H1 (cell line): Measurements from ENCODE around the gene LRP2BP. TPM values are rescaled to one million over a fixed set of nuclear protein-coding genes. Genes with fewer than 3 reads are reported as not detected.

Experiments used
- CTCF ChIA-PET: fragments of 300-600 bp; sonication (Branson Sonifier 250); formaldehyde crosslinking; loops from one replicate; lab custom pipeline; 2021; ENCODE audit not compliant: partially characterized antibody; lab: Charles Lee
- POLR2A ChIA-PET: fragments of 300-600 bp; sonication (Branson Sonifier 250); formaldehyde crosslinking; loops from one replicate; lab custom pipeline; 2021; ENCODE audit warnings: inconsistent platforms; ENCODE audit not compliant: partially characterized antibody; lab: Charles Lee
- DNase-seq, 2 experiments: peaks; one replicate each; pipeline versions ENCODE4 v3.0.0 to v3.0.0-alpha.2; 2010 to 2022; ENCODE audit warnings: low spot score in 2 of 2, low read depth in 1 of 2, mixed read lengths in 1 of 2
- FAIRE-seq: peaks from 2 replicates; lab custom pipeline; 2011; peaks lifted over from hg19 to GRCh38; lab: Jason Lieb, UNC
- H2AFZ ChIP-seq: 2 replicates; pipeline ENCODE4 v1.8.1; 2012; ENCODE audit warnings: low read length, inconsistent platforms
- H2AK5ac ChIP-seq: 2 replicates; pipeline ENCODE4 v1.6.1; 2013; ENCODE audit warnings: low read depth, low read length
- H2BK120ac ChIP-seq: replicated peaks from 2 replicates; pipeline ENCODE3; 2013; ENCODE audit warnings: low read depth, low read length, inconsistent platforms
- H2BK12ac ChIP-seq: 2 replicates; pipeline ENCODE4 v1.6.1; 2013; ENCODE audit warnings: low read depth, low read length
- H2BK15ac ChIP-seq: 2 replicates; pipeline ENCODE4 v1.6.1; 2013; ENCODE audit warnings: low read length
- H2BK20ac ChIP-seq: 2 replicates; pipeline ENCODE4 v1.6.1; 2013; ENCODE audit warnings: low read length
- H2BK5ac ChIP-seq: 2 replicates; pipeline ENCODE4 v1.6.1; 2013; ENCODE audit warnings: low read depth, low read length
- H3K14ac ChIP-seq: 2 replicates; pipeline ENCODE4 v1.6.1; 2013; ENCODE audit warnings: inconsistent platforms; ENCODE audit not compliant: insufficient read length
- H3K18ac ChIP-seq: 2 replicates; pipeline ENCODE4 v1.6.1; 2013; ENCODE audit warnings: low read length; ENCODE audit errors: extremely low read depth
- H3K23ac ChIP-seq: 2 replicates; pipeline ENCODE4 v1.6.1; 2013; ENCODE audit warnings: inconsistent platforms; ENCODE audit not compliant: insufficient read length
- H3K23me2 ChIP-seq: 2 replicates; pipeline ENCODE4 v1.6.1; 2013; ENCODE audit warnings: low read depth, low read length
- H3K27ac ChIP-seq: 2 replicates; pipeline ENCODE4 v1.6.1; 2011; ENCODE audit warnings: low read depth, low read length, inconsistent platforms
- H3K27me3 ChIP-seq, 4 experiments: replicated peaks in 1 of 4; 1 replicate in 1 of 4; 2 replicates in 3 of 4; pipeline versions ENCODE4 v1.6.1 to v1.8.1; 2011 to 2013; ENCODE audit warnings: low read length in 3 of 4, mild to moderate bottlenecking in 3 of 4, inconsistent platforms in 2 of 4, mixed read lengths in 2 of 4, moderate library complexity in 1 of 4; ENCODE audit not compliant: control insufficient read depth in 3 of 4, insufficient read depth in 3 of 4; ENCODE audit errors: extremely low read depth in 1 of 4
- H3K36me3 ChIP-seq, 4 experiments: 2 replicates each; pipeline versions ENCODE4 v1.6.1 to v1.8.1; 2011 to 2013; ENCODE audit warnings: mild to moderate bottlenecking in 4 of 4, low read length in 3 of 4, moderate library complexity in 2 of 4, control low read depth in 1 of 4, inconsistent platforms in 1 of 4; ENCODE audit not compliant: insufficient read depth in 4 of 4, control insufficient read depth in 2 of 4
- H3K4ac ChIP-seq: replicated peaks from 2 replicates; pipeline ENCODE3; 2013; ENCODE audit warnings: low read length, low read depth, mixed read lengths, inconsistent platforms; ENCODE audit not compliant: insufficient read length
- H3K4me1 ChIP-seq, 4 experiments: replicated peaks in 1 of 4; 1 replicate in 1 of 4; 2 replicates in 3 of 4; pipeline versions ENCODE4 v1.6.1 to v1.8.1; 2011 to 2013; ENCODE audit warnings: low read length in 3 of 4, inconsistent platforms in 2 of 4, mixed read lengths in 1 of 4; ENCODE audit not compliant: insufficient read depth in 4 of 4, control insufficient read depth in 3 of 4
- H3K4me2 ChIP-seq, 2 experiments: 2 replicates each; pipeline versions ENCODE4 v1.6.1 to v1.8.1; 2011 to 2013; ENCODE audit warnings: low read depth in 2 of 2, low read length in 2 of 2, control low read depth in 1 of 2, inconsistent platforms in 1 of 2, mild to moderate bottlenecking in 1 of 2; ENCODE audit not compliant: insufficient read depth in 1 of 2
- H3K4me3 ChIP-seq, 4 experiments: fragments of 200-600, 300-600 bp in 1 of 4; sonication (generic), shearing (Covaris generic), sonication (Bioruptor Twin) in 1 of 4; 2 replicates each; pipeline versions ENCODE4 v1.5.1 to v1.8.1; 2011 to 2016; ENCODE audit warnings: low read length in 4 of 4, low read depth in 3 of 4, control low read depth in 2 of 4, inconsistent platforms in 2 of 4, mild to moderate bottlenecking in 2 of 4, mixed read lengths in 1 of 4, moderate library complexity in 1 of 4; ENCODE audit not compliant: insufficient read depth in 2 of 4; ENCODE audit errors: extremely low read depth in 1 of 4
- H3K56ac ChIP-seq: replicated peaks from 2 replicates; pipeline ENCODE3; 2013; ENCODE audit warnings: low read depth, mild to moderate bottlenecking, mixed read lengths, low read length, inconsistent platforms; ENCODE audit not compliant: insufficient read length
- H3K79me1 ChIP-seq: 2 replicates; pipeline ENCODE4 v1.6.1; 2013; ENCODE audit warnings: low read depth, low read length, control low read depth
- H3K79me2 ChIP-seq, 2 experiments: 2 replicates each; pipeline versions ENCODE4 v1.6.1 to v1.8.1; 2012 to 2013; ENCODE audit warnings: low read length in 2 of 2, mild to moderate bottlenecking in 2 of 2, inconsistent platforms in 1 of 2; ENCODE audit not compliant: insufficient read depth in 2 of 2, control insufficient read depth in 1 of 2
- H3K9ac ChIP-seq, 4 experiments: replicated peaks in 1 of 4; 1 replicate in 1 of 4; 2 replicates in 3 of 4; pipeline versions ENCODE4 v1.6.1 to v1.8.1; 2011 to 2013; ENCODE audit warnings: low read depth in 3 of 4, low read length in 3 of 4, control low read depth in 2 of 4, mild to moderate bottlenecking in 2 of 4, moderate library complexity in 2 of 4, inconsistent platforms in 1 of 4; ENCODE audit errors: extremely low read depth in 1 of 4
- H3K9me3 ChIP-seq, 2 experiments: 2 replicates each; pipeline versions ENCODE4 v1.6.1 to v1.8.1; 2012 to 2013; ENCODE audit warnings: mild to moderate bottlenecking in 2 of 2, moderate library complexity in 2 of 2, control low read depth in 1 of 2, inconsistent platforms in 1 of 2, low read depth in 1 of 2, low read length in 1 of 2, mixed read lengths in 1 of 2; ENCODE audit not compliant: insufficient read depth in 2 of 2
- H4K20me1 ChIP-seq, 2 experiments: replicated peaks in 1 of 2; 2 replicates each; pipeline versions ENCODE3 to v1.8.1; 2011 to 2013; ENCODE audit warnings: inconsistent platforms in 2 of 2, low read length in 2 of 2, mild to moderate bottlenecking in 1 of 2; ENCODE audit not compliant: insufficient read depth in 2 of 2, control insufficient read depth in 1 of 2
- H4K5ac ChIP-seq: 2 replicates; pipeline ENCODE4 v1.6.1; 2013; ENCODE audit warnings: low read length, low read depth, mixed read lengths, inconsistent platforms; ENCODE audit not compliant: insufficient read length
- H4K8ac ChIP-seq: 2 replicates; pipeline ENCODE4 v1.8.0; 2013; ENCODE audit warnings: mild to moderate bottlenecking, moderate library complexity, low read length, inconsistent platforms; ENCODE audit not compliant: insufficient read depth; ENCODE audit errors: extremely low read depth
- H4K91ac ChIP-seq: replicated peaks from 2 replicates; pipeline ENCODE3; 2013; ENCODE audit warnings: low read length, mixed read lengths, inconsistent platforms; ENCODE audit not compliant: insufficient read length
- BCL11A ChIP-seq, 2 experiments: IDR thresholded peaks; one replicate each; pipeline ENCODE4 v1.6.1; 2011; ENCODE audit warnings: low read depth in 2 of 2, low read length in 2 of 2, mild to moderate bottlenecking in 2 of 2
- CHD1 ChIP-seq: IDR thresholded peaks from 2 replicates; pipeline ENCODE4 v1.6.1; 2012; ENCODE audit warnings: low read depth, low read length, improper control_type of control experiment
- EP300 ChIP-seq, 2 experiments: IDR thresholded peaks; 1 replicate in 1 of 2; 2 replicates in 1 of 2; pipeline ENCODE4 v1.6.1; 2011 to 2012; ENCODE audit warnings: low read depth in 2 of 2, low read length in 2 of 2, mild to moderate bottlenecking in 2 of 2, borderline replicate concordance in 1 of 2, inconsistent platforms in 1 of 2, moderate library complexity in 1 of 2
- JUND ChIP-seq: IDR thresholded peaks from 2 replicates; pipeline ENCODE4 v1.6.1; 2011; ENCODE audit warnings: mild to moderate bottlenecking, improper control_type of control experiment, low read length
- KDM5A ChIP-seq: fragments of 200-600 bp; IDR thresholded peaks from 2 replicates; pipeline ENCODE4 v1.7.1; 2012; ENCODE audit warnings: mild to moderate bottlenecking, low read length, inconsistent platforms, mixed read lengths
- MAX ChIP-seq: IDR thresholded peaks from 2 replicates; pipeline ENCODE4 v1.6.1; 2012; ENCODE audit warnings: inconsistent platforms
- POLR2AphosphoS5 ChIP-seq: IDR thresholded peaks from 2 replicates; pipeline ENCODE4 v1.6.1; 2011; ENCODE audit warnings: low read depth, low read length
- RFX5 ChIP-seq: IDR thresholded peaks from 2 replicates; pipeline ENCODE4 v1.6.1; 2011; ENCODE audit warnings: low read depth, low read length, improper control_type of control experiment, borderline replicate concordance
- SIX5 ChIP-seq: IDR thresholded peaks from 2 replicates; pipeline ENCODE4 v1.6.1; 2011; ENCODE audit warnings: mild to moderate bottlenecking, low read depth, low read length
- SP1 ChIP-seq: IDR thresholded peaks from 2 replicates; pipeline ENCODE4 v1.6.1; 2011; ENCODE audit warnings: low read depth, low read length
- SP4 ChIP-seq: IDR thresholded peaks from 2 replicates; pipeline ENCODE4 v1.6.1; 2012; ENCODE audit warnings: low read length, inconsistent platforms
- SRF ChIP-seq: IDR thresholded peaks from 2 replicates; pipeline ENCODE4 v1.6.1; 2011; ENCODE audit warnings: mild to moderate bottlenecking, low read depth, low read length, moderate library complexity
- polyA plus RNA-seq, 7 experiments: library from polyadenylated mRNA; depleted of rRNA in 3 of 7; stranded (reverse) in 5 of 7; unstranded in 2 of 7; fragments of >200 nt in 5 of 7; fragments of 200-250 nt in 2 of 7; gene quantifications; 1 replicate in 5 of 7; 2 replicates in 1 of 7; 4 replicates in 1 of 7; pipeline versions ENCODE4 v1.2.1 to v1.2.3, GENCODE V29; 2011 to 2013; ENCODE audit warnings: missing spikeins in 2 of 7, mixed read lengths in 2 of 7
- total RNA-seq: library from RNA; stranded (reverse); fragmentation: NEBNext Ultra II Directional; extraction: Animal tissue kit (Norgen Biotek cat#: 25700); gene quantifications from 2 replicates; pipeline ENCODE4 v1.2.1, GENCODE V29; 2021
- TF ChIP-seq, protein P1 (sequence below): IDR thresholded peaks from 2 replicates; pipeline ENCODE4 v1.6.1; 2012; ENCODE audit warnings: low read length, inconsistent platforms

The LRP2BP gene
- total and polyA plus RNA-seq, 2 of the 8 experiments (the other 6 are each of a cell fraction or from before 2014, with no cell fraction given) = 0.12 to 0.30 TPM

- no peak overlapping the region for H4K8ac ChIP-seq
- no peaks in the 10 kb centered on the region for H3K27me3 ChIP-seq
- POLR2A ChIA-PET = no interaction called here
- H3K27ac ChIP-seq = no peak overlapping the region
- no peak overlapping the region for H3K4ac ChIP-seq
- H3K79me2 ChIP-seq = no peaks in the 10 kb centered on the region
- H2BK120ac ChIP-seq = no peak overlapping the region
- CTCF ChIA-PET = interaction anchor here (0.6 kb wide), 1 partner anchor 395 kb away, joined by 3 read pairs; no protein-coding TSS in a partner anchor
- no peak overlapping the region for H3K4me2 ChIP-seq
- no peak overlapping the region for H3K56ac ChIP-seq
- no peak overlapping the region for H2AK5ac ChIP-seq
- DNase-seq (no peak), FAIRE-seq (no peak)
- H3K9ac ChIP-seq = no peak overlapping the region
- no peaks in the 10 kb centered on the region for H3K23me2 ChIP-seq
- H4K5ac ChIP-seq = no peak overlapping the region
- no peaks in the 10 kb centered on the region for H4K20me1 ChIP-seq
- H2BK5ac ChIP-seq = no peak overlapping the region
- no peak overlapping the region for H3K14ac ChIP-seq
- no peak overlapping the region for H2BK15ac ChIP-seq
- H3K4me3 ChIP-seq = no peak overlapping the region
- no peak overlapping the region for H3K23ac ChIP-seq
- H3K79me1 ChIP-seq = no peaks in the 10 kb centered on the region
- H2AFZ ChIP-seq = no peak overlapping the region
- no peak overlapping the region for H4K91ac ChIP-seq
- H3K4me1 ChIP-seq = no peaks in the 10 kb centered on the region
- H3K9me3 ChIP-seq = no peaks in the 10 kb centered on the region
- no peak overlapping the region for H2BK12ac ChIP-seq
- no peak overlapping the region for H3K18ac ChIP-seq
- H3K36me3 ChIP-seq = no peaks in the 10 kb centered on the region
- TF ChIP-seq, protein P1, sequence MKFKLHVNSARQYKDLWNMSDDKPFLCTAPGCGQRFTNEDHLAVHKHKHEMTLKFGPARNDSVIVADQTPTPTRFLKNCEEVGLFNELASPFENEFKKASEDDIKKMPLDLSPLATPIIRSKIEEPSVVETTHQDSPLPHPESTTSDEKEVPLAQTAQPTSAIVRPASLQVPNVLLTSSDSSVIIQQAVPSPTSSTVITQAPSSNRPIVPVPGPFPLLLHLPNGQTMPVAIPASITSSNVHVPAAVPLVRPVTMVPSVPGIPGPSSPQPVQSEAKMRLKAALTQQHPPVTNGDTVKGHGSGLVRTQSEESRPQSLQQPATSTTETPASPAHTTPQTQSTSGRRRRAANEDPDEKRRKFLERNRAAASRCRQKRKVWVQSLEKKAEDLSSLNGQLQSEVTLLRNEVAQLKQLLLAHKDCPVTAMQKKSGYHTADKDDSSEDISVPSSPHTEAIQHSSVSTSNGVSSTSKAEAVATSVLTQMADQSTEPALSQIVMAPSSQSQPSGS = no peak
- no peak for TF ChIP-seq CHD1
- TF ChIP-seq JUND = no peak
- no peak for TF ChIP-seq SRF
- no peak for TF ChIP-seq MAX
- TF ChIP-seq BCL11A (IDR thresholded peaks at IDR 0.05; ENCODE audit: low read depth in 2 of 2, low read length in 2 of 2) = no peak
- TF ChIP-seq KDM5A = no peak
- TF ChIP-seq SP4 = no peak
- no peak for TF ChIP-seq RFX5
- no peak for TF ChIP-seq SIX5
- no peak for TF ChIP-seq POLR2AphosphoS5
- no peak for TF ChIP-seq SP1
- no peak for TF ChIP-seq EP300 (IDR thresholded peaks at IDR 0.05; ENCODE audit: borderline replicate concordance in 1 of 2, low read depth in 2 of 2, low read length in 2 of 2)
- no peak overlapping the region for H2BK20ac ChIP-seq
Measured at GRCh38 chr4:185435466-185435865, 39.7 kb upstream of the LRP2BP start.
